NCI-H2107 (cell line): ENCODE data around the gene MT1B.
"Not testable (repeated sequence)": the region's sequence is repeated elsewhere in the genome, so short reads cannot be mapped to it uniquely, and the experiment has no call there.

Source experiments
- DNase-seq: peaks from one replicate; lab custom pipeline; 2025; lab: John Stamatoyannopoulos, UW

Gene MT1B

DNA sequence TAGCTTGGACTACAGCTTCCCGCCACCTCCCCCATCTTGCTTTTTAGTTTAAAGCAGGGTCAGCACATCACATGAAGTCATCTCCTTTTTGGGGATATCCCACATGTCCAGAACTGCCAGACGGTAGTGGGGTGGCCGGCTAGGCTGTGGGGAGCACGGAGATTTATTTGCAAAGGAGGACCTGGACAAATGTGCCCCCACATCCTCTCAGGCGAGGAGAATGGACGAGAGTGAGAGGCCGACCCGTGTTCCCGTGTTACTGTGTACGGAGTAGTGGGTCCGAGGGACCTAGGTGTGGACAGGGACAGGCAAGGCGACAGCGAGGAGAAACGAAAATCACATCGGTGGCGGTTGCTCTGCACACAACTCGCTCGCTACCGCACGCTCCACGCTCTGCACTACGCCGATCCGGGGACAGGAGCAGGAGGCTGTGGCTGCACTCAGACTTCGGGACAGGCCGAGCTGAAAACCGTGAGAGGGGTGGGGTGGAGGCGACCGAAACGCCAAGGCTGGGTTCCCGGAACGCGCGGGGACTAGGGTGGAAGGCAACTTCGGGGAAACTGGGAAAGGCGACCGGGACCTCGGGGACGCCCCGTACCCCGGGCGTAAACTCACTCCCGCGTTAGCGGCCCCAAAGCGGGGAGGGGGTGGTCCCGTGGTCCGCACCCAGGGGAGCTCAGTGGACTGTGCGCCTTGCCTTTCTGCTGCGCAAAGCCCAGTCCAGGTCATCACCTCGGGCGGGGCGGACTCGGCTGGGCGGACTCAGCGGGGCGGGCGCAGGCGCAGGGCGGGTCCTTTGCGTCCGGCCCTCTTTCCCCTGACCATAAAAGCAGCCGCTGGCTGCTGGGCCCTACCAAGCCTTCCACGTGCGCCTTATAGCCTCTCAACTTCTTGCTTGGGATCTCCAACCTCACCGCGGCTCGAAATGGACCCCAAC is 13.6 kb upstream of the MT1B start, which contains the start of gene MT1A:
MT1A (plus strand) TSS at position 853 of the 937 bp plus-strand sequence; CDS start at position 926, 73 bp downstream.
- DNase-seq = no peak

DNA sequence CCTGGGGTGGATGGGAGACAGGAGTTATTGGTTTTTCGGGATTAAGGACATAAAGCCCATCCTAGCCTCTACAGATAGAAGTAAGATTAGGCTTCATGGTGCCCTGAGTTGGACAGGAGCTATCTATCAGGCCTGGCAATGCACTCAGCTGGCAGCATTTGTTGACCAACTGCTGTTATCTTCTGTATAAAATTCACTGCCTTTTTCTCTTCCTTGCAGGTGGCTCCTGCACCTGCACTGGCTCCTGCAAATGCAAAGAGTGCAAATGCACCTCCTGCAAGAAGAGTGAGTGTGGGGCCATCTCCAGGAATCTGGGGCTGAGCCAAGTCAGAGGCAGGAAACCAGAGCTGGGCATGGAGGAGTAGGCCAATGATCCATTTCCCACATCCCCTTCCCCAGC is 12.6 kb upstream of the MT1B start:
- no peak for DNase-seq

DNA sequence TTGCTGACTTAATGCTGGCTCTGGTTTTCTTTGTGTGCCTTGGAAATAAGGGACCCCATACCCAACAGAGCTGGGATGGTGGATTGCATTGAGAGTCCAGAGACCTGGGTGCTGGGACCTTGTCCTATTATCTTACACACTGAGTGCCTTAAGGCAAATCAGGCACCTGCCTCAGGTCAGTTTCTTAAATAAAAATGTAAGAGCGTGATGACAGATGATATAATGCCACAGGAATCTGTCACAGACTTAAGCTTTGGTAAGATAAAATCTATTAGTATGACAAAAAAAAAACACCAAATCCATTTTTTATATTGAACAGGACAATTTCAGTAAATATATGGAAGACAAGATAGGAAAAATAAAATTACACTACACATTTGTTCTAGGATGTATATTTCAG is 11.6 kb upstream of the MT1B start:
- no peak for DNase-seq

DNA sequence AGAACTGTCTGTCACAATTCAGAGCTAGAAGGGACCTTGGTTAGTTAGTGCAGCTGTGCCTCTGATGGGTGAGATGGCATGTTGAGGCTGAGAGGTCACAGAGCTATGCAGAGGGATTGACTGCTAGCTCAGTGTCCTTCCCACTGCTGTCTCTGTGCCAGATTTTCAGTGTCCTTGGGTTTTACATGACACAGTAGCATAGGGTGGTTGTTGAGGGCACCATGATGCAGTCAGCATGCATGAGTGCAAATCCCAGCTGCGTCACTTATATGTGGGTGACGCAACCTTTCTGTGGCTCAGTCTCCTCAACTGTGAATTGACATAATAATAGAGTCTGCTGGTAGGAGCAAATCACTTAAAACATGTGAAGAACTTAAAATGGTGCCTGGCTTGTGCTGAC is 10.5 kb upstream of the MT1B start:
- DNase-seq = no peak

DNA sequence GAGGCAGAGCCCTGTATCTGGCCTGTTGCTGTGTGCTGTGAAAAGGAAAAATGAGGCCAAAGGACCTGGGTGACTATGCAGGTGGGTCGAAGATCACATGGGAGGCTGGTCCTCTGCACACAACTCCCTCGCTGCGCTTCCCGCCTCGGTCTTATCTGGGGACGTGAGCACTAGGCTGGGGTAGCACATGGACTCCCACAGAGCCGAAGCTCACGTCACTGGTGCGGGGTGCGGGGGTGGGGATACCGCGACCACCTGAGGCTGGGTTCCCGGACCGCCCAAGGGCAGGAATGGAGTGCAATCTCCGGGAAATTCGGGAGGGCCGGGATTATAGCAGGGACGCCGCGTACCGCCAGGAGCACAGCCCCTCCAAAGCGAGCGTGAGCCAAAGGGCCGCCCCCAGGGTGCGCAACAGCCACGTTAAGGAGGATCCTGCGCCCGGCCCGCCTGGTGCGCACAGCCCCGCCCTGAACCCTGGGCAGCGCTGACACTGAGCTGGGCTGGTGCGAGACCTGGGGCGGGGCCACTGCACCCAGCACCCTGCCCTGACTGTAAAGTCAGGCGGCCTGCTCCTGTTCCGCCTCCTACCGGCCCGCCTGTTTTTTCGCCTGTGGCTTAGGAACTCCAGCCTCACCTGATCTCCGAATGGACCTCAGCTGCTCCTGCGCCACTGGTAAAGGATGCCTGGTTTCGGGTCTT is 8.5 kb upstream of the MT1B start:
- DNase-seq = no peak

DNA sequence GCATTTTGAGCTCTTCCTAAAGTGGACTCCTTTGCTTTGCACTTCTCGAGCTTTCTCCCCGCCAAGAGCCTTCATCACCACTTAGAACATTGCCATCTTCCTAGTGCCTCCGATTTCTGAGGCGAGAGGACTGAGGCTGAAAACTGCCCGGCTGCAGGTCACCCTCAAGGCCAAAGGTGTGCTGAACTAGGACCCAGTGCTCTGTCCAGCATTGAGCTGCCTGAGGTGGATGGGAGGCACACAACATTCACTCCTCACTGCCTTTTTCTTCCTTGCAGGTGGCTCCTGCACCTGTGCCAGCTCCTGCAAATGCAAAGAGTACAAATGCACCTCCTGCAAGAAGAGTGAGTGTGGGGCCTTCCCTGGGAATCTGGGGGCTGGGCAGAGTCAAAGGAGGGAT is 7.9 kb upstream of the MT1B start:
- DNase-seq = no peak

DNA sequence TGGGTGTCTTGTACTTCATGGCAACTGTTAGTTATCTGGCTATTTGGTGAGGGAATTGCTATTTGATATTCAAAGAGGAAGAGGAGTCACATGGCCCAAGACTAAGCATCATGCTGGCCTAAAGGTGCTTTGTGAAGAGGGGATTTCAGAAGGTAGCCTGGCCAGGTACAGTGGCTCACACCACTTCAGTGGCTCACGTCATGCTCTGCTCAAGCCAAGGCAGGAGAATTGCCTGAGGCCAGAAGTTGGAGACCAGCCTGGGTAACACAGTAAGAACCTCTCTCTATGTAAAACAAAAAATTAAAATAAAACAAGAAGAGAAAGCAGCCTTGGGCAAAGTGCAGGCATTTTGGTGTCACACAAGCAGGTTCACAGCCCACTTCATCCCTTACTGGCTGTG is 6.4 kb upstream of the MT1B start:
- no peak for DNase-seq

DNA sequence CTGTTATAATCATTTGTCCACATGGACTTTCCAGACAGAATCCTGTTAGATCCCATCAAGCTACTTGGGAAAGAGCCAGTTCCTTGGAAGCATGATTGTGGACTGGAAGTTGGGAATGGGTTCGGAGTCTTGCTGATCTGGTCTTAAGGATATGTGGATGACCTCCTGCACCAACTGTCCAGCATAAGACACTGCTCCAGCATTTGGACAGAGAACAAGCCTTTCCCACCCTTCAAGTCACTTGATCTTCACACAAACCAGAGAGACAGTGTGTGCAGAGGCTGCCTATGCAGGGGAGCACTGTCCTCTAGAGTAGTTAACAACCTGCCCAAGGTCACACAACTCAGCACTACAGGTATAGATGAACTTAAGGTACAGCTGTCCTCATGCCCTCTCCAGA is 5.8 kb upstream of the MT1B start:
- no peak for DNase-seq

DNA sequence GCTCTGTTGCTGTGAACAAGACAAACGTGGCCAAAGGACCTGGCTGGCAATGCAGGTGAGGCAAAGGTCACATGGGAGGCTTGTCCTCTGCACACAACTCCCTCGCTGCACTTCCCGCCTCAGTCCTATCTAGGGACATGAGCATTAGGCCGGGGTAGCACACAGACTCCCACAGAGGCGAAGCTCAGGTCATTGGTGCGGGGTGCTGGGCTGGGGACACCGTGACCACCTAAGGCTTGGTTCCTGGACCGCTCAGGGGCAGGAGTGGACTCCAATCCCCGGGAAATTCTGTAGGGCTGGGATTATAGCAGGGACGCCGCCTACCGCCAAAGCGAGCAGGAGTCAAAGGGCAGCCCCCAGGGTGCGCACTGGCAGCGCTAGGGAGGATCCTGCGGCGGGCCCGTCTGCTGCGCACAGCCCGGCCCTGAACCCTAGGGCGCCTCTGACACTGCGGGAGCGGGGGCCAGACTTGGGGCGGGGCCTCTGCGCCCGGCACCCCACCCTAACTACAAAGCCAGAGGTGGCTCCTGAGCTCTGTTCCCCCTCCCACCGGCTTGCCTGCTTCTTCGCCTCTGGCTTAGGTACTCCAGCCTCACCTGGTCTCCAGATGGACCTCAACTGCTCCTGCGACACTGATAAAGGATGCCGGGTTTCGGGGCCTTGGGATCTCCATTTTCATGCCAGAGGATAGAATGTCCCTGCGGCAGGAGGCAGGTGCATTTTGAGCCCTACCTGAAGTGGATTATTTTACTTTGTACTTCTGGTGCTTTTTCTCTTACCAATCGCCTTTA is 3.9 kb upstream of the MT1B start:
- DNase-seq = no peak

DNA sequence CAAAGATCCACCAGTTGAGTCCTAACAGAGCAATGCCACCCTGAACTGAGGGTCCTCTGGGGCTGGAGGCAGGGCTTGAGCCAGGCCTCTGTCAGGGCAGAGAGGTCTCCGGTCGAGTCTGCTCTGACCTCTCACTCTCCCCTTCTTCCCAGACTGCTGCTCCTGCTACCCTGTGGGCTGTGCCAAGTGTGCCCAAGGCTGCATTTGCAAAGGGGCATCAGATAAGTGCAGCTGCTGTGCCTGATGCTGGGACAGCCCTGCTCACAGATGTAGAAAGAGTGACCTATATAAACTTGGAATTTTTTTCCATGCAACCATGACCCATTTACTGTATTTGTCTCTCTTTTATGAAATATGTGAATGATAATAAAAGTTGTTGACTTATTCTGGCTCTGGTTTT is 2.4 kb upstream of the MT1B start:
- no peak for DNase-seq

DNA sequence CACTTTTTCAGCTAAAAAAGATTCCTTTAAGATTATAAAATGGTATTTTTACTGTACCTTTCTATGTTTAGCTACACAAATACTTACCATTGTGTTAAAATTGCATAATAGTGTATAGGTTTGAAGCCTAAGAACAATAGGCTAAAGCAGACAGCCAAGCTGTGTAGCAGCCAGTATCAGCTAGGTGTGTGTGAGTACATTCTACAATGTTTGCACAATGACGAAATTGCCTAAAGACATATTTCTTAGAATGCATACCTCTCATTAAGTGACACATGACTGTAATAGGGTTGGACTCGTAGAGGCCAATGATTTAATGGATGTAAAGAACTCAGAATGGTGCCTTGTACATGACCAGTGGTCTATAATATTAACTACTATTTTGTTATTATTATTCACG is 1.9 kb upstream of the MT1B start:
- DNase-seq = no peak

DNA sequence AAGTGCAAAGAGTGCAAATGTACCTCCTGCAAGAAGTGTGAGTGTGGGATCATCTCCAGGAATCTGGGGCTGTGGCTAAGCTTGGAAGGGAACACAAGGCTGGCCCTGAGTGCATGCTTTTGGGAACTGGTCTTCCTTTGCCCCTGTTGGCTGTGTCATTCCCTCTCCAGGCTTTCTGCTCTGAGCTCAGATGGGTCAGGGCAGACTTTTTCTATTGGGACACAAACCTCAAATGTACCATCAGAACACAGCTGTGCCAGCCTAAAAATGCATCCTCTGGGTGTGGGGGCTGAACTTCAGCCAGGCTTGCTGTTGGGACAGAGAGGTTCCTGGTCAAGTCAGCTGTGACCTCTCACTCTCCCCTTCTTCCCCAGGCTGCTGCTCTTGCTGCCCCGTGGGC is 914 bp downstream of the MT1B start:
- no peak for DNase-seq

DNA sequence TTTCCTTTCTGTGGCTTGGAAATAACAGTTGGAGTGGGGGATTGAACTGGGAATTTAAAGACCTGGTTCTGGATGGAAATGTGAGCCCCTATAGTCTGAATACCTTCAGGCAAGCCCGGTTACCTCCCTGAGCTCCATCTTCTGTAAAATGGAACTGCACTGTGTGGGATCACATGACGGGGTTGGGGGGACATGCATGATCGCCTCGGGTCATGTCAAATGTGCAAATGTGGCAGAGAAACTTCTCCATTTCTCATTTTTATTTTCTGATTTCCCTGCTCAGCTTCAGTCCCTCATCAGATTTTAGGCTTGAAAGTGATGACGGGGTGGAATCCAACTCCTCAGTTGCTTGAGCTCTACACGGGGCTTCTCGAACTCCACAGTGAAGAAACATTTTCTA is 1.5 kb downstream of the MT1B start:
- DNase-seq = no peak

DNA sequence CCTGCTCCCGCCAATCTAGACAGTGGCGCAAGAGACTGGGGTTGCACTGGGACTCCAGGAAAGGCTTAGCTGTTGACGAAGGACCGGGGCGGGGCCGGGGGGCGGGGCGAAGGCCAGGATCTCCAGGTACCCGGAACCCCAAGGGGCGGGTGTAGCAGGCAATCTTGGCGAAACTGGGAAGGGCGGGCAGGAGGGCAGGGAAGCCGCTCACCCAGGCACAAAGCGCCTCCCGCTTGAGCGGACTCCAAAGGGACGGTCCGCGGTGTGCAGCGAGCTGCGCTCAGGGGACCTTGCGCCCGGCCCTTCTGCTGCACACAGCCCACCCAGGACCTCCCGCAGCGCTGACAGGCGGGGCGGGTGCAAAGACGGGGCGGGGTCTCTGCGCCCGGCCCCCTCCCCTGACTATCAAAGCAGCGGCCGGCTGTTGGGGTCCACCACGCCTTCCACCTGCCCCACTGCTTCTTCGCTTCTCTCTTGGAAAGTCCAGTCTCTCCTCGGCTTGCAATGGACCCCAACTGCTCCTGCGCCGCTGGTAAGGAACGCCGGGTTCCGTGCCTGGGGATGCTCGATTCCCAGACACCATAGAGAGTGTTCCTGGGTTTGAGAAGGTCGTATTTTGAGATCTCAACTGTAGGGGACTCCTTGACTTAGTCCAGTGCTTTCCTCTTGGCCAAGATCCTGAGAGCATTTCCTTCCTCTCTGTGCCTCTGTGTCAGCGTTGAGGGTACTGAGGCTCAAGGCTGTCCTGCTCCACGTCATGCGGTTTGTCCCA is 6.1 kb downstream of the MT1B start, which contains the start of gene MT1F:
MT1F (plus strand) TSS at position 405 of the 772 bp plus-strand sequence; CDS start at position 505, 100 bp downstream.
- DNase-seq = no peak

DNA sequence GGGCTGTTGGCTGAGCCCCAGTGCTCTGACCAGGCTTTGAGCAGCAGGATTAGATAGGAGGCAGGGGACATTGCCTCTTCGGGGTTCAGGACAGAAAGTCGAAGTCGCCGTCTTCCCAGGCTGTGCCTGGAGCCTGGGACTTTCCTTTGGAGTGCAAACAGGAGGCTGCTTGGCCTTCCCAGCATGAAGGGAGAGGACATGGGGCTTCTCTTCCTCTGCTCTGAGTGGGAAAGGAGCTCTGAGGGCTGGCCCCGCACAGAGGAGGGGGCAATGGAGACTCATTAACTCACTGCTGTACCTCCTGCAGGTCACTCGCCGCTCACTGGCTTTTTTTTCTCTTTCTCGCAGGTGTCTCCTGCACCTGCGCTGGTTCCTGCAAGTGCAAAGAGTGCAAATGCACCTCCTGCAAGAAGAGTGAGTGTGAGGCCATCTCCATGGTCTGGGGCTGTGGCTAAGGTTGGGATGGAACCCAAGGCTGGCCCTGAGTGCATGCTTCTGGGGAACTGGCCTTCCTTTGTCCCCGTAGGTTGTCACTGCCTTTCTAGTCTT is 6.7 kb downstream of the MT1B start:
- DNase-seq = no peak

DNA sequence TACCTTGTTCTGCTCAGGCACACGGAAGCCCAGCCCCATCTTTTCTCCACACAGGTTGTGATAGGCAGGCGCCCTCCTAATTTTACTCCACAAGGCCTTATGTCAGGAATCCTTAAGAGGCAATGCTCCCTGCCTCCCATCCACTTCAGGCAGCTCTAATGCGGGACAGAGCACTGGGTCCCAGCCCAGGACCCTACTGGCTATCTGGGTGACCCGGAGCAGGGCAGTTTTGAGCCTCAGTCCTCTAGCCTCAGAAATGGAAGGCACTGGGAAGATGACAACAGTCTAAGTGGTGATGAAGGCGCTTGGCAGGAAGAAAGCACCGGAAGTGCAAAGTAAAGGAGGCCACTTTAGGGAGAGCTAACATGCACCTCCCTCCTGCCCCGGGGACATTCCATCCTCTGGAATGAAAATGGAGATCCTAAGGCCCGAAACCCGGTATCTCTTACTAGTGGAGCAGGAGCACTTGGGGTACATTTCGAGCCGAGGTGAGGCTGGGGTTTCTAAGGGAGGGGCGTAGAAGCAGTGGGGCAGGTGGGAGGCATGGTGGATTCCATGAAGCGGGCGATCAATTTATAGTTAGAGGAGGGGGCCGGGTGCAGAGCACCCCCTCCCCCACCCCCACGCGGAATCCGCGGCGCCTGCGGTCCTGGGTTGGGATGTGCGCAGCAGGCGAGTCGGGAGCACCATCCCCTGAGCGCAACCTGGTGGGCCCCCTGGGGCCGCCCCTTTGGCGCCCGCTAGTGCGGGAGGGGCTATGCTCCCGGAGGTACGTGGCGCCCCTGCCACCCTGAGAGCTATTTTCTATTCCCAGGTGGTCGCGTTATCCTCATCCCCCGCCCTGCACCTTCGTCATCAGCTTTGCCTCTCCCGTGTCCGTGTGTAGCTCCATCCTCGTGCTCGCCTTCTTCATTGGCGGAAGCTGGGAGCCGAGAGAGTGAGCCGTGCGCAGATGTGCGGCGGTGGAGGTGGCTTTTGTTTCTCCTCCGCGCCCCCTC is 11.0 kb downstream of the MT1B start:
- no peak for DNase-seq

DNA sequence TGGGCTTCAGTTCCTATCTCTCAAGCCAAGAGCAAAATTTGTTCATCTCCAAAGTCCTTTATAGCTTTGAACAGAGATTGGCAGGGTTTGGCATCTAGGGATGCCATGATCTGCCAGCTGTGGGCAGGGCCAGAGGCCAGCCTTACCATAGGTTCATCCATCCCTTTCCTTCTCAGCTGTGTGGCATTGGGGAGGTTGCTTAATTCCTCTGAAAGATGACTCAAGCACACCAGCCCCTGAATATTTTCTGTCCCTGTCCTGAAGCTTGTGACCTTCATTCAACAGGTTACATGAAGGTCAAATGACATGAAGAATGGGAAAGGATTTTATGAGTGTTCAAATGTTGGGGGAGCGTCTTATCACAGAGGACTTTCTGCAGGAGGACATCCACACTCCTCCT is 12.8 kb downstream of the MT1B start:
- no peak for DNase-seq

DNA sequence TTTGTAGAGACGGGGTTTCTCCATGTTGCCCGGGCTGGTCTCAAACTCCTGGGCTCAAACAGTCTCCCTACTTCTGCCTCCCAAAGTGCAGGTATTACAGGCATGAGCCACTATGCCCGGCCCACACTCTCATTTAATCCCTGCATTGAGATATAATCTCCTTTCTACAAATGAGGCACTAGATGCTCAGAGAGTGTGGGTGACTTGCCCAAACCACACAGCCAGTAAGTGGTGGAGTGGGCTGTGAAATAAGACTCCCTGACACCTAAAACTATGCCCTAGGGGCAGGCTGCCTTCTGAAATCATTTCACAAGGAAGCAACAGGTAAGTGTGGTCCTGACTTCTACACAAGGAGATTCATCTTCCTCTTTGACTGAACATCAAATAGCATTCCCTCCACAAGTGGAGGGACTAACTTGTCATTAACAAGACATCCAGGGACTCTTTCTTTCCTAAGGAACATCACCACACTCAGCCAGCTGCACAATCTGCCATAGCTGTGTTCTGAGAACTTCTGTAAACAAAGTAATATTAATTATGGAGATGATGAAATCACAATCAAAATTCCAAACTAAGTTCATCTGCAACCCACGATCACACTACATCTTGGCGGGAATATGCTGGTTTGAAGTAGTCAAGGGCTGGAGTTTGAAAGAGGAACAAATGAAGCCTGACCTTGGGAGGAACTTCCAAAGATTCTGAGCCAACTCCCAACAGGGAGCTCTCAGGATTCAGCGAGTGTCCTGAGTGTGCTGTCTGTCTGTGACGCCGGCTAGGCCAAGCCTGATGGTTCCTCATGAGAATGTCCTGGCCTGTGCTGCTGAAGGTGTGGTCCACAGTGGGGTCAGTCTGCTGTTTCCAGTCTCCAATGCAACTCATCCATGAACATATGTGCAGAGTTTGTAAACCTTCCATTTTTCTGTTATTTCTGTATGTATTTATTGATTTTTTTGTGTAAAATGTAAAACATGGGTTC is 13.9 kb downstream of the MT1B start:
- DNase-seq = not testable (repeated sequence)
